Measurements from ENCODE around the gene GPBP1L1.

DNA sequence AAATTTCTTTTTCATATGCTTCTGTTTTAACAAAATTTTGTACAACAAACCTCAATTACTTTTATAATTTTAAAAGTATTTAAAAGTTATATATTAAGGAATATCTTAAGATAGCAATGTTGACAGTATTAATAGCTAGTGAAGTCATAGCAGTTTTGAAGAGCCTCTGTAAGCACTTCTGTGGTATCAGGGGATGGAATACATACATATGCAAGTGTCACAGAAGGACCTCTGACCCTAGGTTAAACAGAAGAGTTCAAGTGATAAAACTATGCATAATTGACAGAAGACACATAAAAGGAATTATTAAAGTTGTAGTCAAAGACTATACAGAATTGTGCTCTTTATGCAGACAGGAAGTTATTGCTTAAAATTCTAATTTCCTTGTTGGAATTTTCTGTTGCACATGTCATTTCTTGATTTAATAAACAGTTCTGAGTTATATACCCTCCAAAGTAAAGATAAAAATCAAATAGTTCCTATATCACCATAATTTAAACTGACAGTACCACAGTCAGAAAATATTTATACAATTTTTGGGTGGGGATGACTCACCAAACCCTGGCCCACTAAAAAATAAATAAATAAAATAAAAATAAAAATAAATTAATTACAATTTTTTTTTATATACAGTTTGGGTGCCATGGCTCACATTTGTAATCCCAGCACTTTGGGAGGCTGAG, 37.1 kb upstream of the GPBP1L1 start:
- TF ChIP-seq, protein P1, sequence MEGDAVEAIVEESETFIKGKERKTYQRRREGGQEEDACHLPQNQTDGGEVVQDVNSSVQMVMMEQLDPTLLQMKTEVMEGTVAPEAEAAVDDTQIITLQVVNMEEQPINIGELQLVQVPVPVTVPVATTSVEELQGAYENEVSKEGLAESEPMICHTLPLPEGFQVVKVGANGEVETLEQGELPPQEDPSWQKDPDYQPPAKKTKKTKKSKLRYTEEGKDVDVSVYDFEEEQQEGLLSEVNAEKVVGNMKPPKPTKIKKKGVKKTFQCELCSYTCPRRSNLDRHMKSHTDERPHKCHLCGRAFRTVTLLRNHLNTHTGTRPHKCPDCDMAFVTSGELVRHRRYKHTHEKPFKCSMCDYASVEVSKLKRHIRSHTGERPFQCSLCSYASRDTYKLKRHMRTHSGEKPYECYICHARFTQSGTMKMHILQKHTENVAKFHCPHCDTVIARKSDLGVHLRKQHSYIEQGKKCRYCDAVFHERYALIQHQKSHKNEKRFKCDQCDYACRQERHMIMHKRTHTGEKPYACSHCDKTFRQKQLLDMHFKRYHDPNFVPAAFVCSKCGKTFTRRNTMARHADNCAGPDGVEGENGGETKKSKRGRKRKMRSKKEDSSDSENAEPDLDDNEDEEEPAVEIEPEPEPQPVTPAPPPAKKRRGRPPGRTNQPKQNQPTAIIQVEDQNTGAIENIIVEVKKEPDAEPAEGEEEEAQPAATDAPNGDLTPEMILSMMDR (conservative IDR thresholded peaks at IDR 0.05; ENCODE audit: low read length): no peak
- TF ChIP-seq EZH2phosphoT487 (IDR thresholded peaks at IDR 0.05; ENCODE audit: borderline replicate concordance): no peak
